Loucy (cell line): ENCODE results near the gene RRP8.

Source experiments
- EZH2phosphoT487 ChIP-seq: fragments of 200-600 bp; IDR thresholded peaks from 2 replicates; pipeline ENCODE4 v1.6.1; 2018; ENCODE audit warnings: antibody characterized with exemption, mild to moderate bottlenecking, moderate library complexity, borderline replicate concordance
- TF ChIP-seq, protein P1 (sequence below): fragments of 200-600 bp; sonication (generic); conservative IDR thresholded peaks from 2 replicates; pipeline ENCODE4 v1.5.1; 2014; ENCODE audit warnings: mild to moderate bottlenecking, antibody characterized with exemption, low read length

GRCh38 chr11:6567371-6567745, 36.1 kb downstream of the RRP8 start:
- TF ChIP-seq, protein P1, sequence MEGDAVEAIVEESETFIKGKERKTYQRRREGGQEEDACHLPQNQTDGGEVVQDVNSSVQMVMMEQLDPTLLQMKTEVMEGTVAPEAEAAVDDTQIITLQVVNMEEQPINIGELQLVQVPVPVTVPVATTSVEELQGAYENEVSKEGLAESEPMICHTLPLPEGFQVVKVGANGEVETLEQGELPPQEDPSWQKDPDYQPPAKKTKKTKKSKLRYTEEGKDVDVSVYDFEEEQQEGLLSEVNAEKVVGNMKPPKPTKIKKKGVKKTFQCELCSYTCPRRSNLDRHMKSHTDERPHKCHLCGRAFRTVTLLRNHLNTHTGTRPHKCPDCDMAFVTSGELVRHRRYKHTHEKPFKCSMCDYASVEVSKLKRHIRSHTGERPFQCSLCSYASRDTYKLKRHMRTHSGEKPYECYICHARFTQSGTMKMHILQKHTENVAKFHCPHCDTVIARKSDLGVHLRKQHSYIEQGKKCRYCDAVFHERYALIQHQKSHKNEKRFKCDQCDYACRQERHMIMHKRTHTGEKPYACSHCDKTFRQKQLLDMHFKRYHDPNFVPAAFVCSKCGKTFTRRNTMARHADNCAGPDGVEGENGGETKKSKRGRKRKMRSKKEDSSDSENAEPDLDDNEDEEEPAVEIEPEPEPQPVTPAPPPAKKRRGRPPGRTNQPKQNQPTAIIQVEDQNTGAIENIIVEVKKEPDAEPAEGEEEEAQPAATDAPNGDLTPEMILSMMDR = no peak
- no peak for TF ChIP-seq EZH2phosphoT487
